ENCODE results near the gene FRAT2.

GRCh38 chr10:97336446-97336845 lies 1.9 kb upstream of the FRAT2 start:
- no peak for TF ChIP-seq POLR2AphosphoS5 (IDR thresholded peaks at IDR 0.05)
- TF ChIP-seq CTCF (IDR thresholded peaks at IDR 0.05) = no peak

Data from prostate gland (tissue), 2 donors.